ENCODE results near the gene EN1. TPM values are rescaled to one million over a fixed set of nuclear protein-coding genes. Genes with fewer than 3 reads are reported as not detected.

The EN1 gene
- total RNA-seq, 1 donor from 2014 or later, result not detected

DNA sequence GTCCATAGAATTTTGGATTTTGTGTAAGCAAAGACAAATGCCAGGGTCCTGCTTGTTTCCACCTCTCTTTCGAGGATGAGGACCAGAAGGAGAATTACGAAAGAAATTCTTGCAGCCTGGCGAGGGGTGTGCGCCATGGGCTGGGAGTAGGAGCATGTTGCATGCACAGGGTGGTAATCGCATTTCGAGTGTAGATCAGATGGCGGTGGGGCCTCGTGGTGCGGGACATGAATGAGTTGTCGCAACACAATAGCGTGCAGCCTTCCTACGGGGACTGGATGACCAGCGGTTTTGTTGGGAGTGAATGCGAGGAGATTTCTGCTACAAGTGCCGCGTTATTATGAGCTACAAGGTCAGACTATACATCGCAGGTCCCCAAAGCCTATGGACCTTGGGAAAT is 4.2 kb upstream of the EN1 start:
- TF ChIP-seq CTCF (conservative IDR thresholded peaks at IDR 0.05; ENCODE audit: low read depth, low read length), result no peak
- DNase-seq (ENCODE audit: low read depth), result no peak
- no peak overlapping the region for H3K4me3 ChIP-seq (ENCODE audit: low read depth, low read length)

DNA sequence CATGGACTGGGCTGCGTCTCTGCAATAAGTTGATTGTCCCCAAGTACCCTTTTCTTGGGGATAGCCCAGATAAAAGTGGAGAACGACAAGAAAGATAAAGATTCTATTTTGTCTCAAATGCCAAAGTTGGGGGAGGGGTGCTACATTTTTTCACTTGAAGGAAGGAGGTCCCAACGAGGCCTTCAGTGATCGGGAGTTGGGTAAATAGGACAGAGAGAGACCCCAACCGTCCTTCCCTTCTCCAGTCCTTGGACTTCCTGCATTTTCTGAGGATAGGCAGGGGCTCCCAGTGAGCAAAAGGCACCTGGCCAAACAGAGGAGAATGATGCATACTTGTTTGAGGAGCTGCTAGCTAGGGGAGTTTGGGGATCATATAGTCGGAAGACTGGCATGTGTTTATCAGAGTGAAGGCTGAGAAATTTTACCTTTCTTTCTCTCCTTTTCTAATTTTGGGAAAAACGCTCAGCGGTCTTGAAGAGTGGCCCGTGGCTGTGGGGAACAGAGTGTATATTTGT is 3.5 kb upstream of the EN1 start:
- DNase-seq (ENCODE audit: low read depth), result no peak
- no peak overlapping the region for H3K4me3 ChIP-seq (ENCODE audit: low read depth, low read length)
- no peak for TF ChIP-seq CTCF (conservative IDR thresholded peaks at IDR 0.05; ENCODE audit: low read depth, low read length)

DNA sequence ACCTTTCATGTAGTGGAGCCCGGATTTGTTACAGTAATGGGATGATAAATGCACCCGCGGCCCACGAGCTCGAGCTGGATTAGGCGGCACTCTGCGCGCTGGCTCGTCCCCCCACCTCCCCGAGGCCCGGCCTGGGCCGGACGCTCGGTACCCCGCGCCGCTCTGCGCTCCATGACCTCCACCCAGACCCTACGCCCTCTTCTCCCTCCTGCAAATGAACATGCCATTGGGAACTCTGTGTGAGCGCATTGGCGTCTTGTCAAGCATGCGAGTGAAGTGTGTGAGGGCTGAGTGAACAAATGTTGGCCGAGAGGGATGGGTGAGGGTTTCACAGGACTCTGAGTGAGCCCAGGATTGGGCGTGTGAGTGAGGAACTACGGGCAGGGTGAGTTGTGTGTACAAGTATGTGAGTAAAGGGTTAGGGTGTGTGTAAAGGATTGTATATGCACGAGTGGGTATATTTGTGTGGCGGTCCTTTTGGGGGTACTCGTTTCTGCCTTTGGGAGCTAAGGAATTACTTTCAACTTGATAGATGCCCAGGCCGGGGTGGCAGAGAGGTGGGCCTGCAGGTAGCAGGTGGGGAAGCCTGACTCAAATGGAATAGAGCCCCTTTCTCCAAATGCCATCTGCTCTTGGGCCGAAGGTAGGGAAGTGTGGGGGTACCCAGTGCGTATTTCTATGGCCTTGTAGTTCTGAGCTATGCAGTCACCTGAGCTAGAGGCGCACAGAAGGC is 2.9 kb upstream of the EN1 start:
- no peak for DNase-seq (ENCODE audit: low read depth)
- H3K4me3 ChIP-seq (ENCODE audit: low read depth, low read length), result no peak overlapping the region
- TF ChIP-seq CTCF (conservative IDR thresholded peaks at IDR 0.05; ENCODE audit: low read depth, low read length), result no peak

DNA sequence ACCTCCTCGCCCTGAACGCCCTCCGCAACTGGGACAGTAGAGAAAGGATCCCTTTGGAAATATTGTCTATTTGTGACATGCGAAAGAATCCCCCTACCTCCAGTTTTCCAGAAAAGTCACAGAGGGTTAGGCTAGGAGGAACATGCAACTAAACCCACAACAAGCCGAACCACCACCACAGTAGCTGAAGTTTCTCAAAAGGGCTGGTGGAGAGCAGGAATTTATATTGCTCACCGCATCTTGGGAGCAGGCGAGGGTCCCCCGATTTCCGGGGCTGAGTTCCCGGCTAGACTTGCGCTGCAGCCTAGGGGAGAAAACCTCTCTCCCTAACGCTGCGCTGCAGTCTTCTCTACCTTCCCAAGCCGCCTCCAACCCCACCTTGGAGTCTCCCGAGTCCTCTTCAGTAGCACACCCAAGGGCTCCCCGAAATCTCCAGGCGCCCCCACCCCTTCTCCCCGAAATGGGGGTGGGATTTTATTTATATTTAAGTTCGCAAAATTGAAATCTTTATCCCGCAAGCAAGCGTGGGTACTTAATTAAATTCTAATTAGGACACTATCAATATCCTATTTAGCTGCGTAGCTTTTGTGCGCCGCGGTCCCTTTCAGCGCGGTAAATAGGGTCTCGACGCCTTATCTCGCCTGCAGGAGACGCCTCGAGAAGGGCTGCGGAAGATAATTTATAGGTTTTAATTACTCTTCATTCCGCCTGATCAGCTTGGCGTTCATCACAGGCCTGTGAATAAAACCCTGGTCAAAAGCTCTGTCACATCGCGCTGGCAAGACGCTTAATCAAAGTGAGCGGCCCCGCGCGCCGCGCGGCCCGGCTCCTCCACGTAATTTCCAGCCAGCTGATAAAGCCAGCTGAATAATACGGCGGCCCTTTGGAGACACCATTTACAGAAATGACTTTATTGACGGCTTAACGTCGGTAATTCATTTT is 2.0 kb upstream of the EN1 start:
- no peak for TF ChIP-seq CTCF (conservative IDR thresholded peaks at IDR 0.05; ENCODE audit: low read depth, low read length)
- H3K4me3 ChIP-seq (ENCODE audit: low read depth, low read length), result no peak overlapping the region
- DNase-seq (ENCODE audit: low read depth), result no peak

DNA sequence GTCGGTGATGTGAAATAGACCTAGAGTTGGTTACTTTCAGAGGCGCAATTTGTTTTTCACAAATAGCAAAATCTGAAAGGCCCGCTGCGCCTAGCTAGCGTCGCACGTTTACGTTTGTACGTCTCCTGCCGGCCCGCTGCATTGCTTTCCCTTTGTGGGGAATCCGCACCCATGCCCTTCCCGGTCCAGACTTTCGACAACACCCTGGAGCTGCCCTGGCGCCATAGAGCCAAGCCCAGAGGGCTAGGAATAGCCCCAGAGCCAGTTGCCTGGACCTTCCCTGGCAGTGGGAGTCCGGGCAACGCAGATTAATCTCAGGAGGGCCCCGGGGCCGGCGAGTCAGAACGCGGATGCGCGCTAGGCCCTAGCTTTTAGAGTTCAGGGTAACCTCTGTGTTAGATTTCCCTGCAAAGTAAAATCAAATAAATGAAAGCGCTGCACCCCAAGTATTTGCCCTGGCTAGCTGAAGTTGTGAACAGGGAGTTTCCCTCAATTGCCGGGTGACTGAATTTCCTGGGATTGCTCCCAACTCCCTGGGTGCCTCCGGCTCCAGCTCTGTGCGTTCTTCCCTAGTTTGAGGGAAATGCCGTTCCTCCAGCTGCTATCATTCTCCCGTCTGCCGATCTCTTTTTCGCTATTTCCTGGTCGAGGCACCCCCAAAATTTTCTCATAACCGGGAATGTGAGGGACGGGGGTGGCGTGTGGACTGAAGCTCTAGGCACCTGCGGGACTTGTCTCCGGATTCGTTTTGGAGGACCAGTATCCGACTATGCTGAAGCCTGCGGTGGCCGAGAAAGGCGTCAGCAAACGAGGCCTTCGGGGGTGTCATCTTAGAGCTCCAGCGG is 1.2 kb upstream of the EN1 start:
- H3K4me3 ChIP-seq (ENCODE audit: low read depth, low read length), result no peak overlapping the region
- TF ChIP-seq CTCF (conservative IDR thresholded peaks at IDR 0.05; ENCODE audit: low read depth, low read length), result no peak
- DNase-seq (ENCODE audit: low read depth), result no peak

- TF ChIP-seq CTCF (conservative IDR thresholded peaks at IDR 0.05; ENCODE audit: low read depth, low read length), result no peak
- DNase-seq (ENCODE audit: low read depth), result no peak
- H3K4me3 ChIP-seq (ENCODE audit: low read depth, low read length), result no peak overlapping the region
Measured at GRCh38 chr2:118847762-118848172, 319 bp upstream of the EN1 start.
